COLO668 (cell line): ENCODE measurements around the gene COL2A1.

ENCODE experiments used
- DNase-seq: peaks from one replicate; lab custom pipeline; 2025; ENCODE audit not compliant: unreplicated experiment; lab: John Stamatoyannopoulos, UW

COL2A1 gene

DNA sequence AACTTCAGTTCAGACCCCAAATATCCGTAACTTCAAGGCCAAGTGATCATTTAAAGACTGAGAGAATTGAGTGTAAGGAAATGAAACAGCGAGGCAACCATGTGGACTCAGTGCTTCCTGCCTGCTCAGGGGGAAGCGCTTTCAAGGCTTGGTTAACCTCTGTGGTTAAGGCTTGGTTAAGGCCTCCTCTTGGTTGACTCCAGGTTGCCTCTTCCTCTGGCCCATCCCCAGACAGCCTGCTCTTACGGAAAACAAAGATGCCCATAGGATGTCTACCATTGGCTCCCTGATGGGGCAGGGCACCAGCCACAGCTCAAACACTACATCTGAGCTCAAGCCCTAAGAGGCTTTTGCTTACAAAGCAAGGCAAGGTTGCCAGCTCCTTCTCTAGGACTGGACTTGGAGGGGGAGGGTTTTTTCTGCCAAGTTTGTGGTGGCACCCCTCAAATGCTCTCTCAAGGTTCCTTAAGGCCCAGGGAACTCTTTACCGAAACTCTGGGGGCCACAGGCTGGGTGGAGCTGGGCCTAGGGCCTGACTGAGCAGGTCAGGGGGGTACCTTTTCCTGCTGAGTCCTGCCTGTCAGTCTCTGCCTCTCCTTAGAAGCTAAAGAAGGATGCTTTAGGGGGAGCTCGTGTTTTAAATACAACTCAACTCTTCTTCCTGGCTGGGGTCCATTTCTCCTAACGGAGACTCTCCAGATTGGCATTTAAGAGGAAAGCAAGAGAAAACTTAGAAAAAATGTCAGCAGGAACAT lies 13.7 kb downstream of the COL2A1 start:
- DNase-seq = no peak

DNA sequence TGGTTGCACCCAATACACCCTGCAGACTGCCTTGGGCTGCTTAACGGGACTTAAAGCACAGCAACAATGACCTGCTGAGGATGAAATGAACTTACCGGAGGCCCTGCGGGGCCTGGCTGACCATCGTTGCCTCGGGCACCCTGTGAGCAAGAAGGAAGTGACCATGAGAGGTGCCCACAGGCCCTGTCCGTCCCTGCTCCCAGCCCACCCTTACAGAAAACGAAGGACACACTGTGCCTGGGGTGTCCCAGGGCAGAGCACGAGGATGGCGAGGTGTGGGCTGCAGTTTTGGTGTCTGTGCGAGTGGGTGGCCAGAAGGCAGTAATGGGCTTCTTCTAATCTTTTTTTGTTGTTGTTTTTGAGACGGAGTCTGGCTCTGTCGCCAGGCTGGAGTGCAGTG lies 14.6 kb downstream of the COL2A1 start:
- no peak for DNase-seq

DNA sequence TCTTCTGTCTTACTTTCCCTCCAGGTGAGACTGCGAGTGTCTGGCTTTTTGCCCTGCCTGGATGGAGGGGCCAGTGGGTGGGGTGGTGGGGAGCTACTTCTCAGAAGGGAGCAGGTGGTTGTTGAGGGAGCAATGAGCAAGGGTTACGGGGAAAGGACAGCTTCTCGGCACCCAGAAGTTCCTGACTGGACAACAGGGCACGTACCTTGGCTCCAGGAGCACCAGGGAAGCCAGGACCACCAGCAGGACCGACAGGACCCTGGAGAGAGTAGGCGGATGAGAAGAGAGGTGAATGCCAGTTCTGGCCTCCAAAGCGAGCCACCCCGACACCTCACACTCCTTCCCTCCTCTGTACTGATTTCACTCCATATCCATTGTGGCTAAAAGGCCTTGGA lies 15.3 kb downstream of the COL2A1 start:
- no peak for DNase-seq

DNA sequence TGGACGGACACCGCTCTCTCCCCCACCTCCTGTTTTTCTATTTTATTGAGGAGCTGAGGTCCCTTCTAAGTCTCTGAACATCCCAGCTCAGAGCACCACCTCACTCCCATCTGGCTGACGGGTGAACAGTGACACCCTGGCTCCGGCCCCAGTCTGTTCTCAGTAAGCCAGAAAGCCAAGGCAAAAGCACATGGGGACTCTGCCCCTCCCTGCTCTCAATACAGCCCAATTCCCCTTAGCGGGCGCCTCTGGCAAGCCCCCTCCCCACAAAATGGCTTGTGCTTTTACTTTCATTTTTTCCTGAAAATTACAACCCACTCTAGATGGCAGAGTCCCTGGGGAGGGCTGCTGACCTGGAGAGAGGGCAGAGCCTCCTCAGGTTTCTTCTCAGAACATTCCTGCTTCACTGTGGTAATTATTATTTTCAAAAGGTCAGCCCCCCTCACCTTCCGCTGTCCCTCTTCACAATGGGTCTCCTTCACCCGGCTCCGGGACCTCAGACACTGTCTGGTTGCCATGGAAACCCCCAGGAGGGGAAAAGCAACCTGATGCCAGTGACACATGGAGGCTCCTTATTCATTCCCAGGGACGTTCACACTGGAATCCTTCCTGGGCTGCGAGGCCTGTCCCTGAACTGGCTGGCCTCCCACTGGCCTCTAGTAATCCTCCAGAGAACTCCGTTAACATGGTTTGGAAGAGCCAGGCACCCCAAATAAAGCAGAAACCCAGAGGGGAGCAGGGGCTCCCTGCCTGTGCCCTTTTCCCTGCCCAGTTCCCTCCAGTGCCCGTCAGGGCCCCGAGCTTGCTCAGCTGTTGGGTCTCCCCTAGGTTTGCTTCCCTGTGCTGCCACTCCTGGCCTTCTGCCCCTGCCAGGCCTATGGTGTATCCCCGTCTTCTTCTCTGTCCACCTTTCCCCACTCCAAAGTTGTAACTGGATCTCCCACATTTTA lies 15.9 kb downstream of the COL2A1 start:
- DNase-seq = no peak

DNA sequence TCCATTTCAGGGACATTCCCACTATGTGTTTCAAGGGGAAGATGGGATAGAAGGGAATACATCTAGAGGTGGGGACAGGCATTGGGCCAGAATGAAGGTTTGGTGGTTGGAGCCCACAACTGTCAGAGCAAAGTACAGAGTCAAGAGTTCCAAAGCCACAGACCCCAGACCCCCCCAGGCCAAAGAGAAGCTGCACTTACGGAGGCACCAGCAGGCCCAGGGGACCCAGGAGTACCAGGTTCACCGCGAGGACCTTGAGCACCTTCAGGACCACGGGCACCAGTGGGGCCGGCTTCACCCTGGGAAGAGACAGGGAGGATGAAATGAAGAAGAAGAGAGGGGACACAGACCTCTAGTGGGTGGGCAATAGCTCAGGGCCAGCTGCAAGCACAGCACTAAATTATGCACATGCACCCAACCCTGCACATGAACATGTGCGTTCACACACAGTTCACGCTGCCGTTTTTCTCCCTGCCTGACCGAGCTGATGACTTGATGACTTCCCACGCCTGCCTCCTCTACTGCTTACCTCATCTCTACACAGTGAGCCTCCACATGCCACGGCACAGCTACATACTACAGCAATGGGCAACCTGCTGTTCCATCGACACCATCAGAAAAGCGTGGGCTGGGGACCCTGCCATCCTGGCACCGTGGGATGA lies 16.7 kb downstream of the COL2A1 start:
- DNase-seq = no peak

DNA sequence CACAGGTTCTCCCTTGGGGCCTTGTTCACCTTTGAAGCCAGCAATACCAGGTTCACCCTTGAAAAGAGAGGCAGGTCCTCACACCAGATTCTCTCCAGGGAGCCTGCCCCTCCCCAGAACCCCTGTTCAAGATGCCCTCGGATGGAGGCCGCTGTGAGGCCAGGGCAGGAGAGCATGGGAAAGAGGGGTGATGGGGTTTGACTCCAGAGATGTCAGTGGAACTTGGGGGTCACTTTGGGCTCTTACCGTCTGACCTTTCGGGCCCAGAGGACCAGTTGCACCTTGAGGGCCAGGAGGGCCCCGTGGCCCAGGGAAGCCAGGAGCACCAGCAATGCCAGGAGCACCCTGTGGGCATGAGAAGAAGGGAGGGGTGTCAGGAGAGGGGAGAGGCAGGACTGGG lies 17.4 kb downstream of the COL2A1 start:
- no peak for DNase-seq

DNA sequence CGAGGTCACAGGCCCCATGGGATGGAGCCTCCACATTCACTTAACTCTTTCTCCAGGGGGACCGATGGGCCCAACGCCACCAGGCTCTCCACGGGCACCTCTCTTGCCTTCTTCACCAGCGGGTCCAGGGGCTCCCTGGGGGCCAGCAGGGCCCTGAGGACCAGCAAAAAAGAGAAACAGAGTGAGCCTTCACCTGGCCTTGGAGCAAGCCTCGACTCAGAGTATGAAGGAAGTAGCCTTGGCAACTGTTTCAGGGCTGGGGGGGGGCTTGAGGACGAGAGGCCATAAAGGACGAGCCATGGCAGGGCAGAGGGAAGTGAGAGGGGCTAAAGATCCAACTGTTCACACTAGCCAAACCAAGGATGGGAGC lies 18.0 kb downstream of the COL2A1 start:
- DNase-seq = no peak

DNA sequence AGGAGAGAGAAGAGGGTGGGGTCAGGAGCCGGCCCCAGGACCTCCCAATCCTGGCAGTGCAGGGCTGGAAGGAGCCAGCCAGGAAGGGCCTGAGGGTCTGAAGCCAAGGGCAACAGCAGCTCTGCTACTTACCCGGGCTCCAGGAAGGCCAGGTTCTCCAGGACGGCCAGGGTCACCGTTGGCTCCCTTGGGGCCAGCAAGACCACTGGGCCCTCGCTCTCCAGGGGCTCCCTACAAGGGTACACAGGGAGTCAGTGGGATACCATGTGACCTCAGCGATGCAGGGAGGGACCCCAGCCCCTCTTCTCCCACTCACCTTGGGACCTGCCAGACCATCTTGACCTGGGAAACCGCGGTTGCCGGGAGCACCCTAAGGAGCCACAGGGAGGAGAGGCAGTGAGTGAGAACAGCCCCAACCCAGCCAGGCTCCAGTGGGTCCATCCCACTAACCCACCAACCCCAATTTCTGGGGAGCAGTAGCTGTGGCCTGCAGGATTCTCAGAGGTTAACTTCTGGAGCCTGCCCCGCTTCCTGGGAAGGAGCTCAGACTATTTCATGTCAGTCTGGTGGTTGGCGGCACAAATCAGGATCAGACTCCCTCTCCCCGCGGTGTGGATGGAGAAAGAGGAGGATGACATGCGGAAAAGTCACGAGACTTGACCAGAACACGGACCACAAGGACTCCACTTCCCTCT lies 18.5 kb downstream of the COL2A1 start:
- no peak for DNase-seq

DNA sequence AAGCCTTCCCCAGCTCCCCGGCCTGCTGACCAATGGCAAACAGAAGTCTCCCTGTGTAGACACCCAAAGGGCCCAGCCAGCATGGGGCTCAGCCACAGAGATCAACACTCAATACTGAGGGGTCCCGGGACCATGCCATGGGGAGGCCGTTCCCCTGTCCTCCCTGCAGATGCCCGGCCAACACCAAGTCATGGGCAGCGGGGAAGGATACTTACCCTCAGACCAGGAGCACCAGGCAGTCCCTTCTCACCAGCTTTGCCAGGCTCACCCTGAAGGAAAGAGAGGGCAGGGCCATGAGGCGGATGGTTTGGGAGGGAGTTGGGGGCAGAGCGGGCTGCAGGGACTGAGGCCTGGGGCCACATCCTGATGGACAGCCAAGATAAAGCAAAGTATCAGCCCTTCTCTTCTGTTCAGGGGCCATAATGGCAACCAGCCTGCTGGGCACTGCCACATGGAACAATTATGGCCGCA lies 19.9 kb downstream of the COL2A1 start:
- DNase-seq = no peak

DNA sequence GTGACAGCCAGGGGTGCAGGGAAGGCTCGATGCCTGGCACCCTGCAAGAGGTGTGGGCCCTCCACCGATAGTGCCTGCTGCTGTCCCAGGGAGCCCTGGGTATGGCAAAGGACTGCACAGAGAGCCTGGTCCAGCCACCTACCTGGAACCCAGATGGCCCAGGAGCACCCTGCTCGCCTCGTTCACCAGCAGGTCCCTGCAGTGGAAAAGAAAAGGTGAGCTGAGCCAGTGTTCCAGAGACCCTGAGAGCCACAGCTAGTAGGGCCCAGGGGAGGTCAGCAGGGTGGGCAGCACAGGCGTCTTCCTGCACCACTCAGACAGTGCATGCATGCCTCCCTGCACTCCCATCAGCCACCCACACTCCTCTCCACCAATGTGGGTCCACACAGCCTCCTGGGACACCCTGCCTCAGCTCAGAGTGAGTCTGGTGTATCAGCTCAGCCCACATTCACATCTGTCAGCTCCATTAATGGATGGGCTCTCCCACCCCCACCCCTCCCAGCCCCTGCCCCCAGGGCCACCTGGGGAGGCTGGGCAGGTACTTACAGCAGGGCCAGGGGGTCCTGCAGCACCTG lies 20.6 kb downstream of the COL2A1 start:
- no peak for DNase-seq

DNA sequence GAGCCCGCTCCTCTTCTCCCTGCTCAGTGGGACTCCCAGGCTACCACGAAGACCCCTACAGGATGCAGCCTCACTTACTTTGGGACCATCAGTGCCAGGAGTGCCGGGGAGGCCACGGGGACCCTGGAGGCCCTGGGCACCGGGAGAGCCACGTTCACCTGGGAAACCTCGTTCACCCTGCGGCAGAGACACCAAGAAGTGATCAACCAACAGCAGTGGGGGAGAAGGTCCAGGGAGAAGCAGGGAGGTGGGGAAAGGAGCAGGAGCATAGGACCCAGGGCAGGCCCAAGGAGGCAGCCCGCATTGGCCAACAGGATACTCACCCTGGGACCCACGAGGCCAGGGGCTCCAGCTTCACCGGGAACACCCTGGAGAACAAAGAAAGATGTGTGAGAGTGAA lies 21.5 kb downstream of the COL2A1 start:
- DNase-seq = no peak

DNA sequence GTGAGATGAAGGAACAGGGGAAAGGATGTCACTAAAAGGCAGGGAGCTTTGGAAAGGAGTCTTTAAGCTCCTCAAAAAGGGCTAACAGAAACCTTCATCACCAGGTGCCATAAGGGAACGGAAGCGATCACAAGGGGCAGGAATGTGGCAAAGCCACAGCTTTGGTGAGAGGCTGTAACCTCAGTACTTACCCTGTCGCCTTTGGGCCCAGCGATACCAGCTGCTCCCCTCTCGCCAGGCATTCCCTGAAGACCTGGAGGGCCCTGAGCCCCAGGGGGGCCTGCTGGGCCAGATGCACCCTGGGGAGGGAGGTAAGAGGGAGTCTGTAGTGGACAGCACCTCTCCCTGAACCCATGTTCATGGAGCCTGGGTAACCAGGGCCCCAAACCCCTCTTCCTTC lies 22.0 kb downstream of the COL2A1 start:
- no peak for DNase-seq

DNA sequence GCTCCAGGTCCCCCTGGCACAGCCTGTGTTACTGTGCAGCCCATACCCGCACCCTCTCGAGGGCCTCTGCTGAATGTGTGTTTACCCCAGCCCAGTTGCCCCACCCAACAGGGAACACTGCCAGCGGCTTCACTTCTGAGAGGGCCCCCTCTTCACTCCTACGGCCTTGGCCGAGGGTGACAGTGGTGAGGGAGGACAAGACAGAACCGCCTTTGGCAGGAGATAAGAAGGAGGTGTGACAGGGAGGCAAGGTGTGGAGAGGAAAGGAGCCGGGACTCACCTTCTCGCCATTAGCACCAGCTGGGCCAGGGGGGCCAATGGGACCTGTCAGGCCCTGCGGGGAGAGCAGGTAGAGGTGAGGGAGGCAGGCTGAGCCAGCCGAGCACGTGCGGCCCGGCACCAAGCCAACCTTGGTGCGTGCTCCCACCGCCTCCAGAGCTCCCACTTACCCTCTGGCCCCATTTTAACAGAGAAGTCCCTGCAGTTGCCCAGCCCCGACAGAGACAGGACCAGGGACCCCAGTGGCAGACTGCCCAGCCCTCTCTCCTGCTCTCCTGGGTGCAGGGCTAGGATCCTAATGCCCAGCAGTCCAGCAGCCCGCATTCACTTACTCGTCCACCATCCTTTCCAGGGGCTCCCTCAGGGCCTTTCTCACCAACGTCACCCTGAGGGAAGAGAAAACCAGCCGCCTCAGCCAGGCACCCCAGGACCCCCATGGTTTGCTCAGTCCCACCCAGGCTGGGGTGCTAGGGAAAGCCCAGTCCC lies 22.6 kb downstream of the COL2A1 start:
- DNase-seq = no peak

DNA sequence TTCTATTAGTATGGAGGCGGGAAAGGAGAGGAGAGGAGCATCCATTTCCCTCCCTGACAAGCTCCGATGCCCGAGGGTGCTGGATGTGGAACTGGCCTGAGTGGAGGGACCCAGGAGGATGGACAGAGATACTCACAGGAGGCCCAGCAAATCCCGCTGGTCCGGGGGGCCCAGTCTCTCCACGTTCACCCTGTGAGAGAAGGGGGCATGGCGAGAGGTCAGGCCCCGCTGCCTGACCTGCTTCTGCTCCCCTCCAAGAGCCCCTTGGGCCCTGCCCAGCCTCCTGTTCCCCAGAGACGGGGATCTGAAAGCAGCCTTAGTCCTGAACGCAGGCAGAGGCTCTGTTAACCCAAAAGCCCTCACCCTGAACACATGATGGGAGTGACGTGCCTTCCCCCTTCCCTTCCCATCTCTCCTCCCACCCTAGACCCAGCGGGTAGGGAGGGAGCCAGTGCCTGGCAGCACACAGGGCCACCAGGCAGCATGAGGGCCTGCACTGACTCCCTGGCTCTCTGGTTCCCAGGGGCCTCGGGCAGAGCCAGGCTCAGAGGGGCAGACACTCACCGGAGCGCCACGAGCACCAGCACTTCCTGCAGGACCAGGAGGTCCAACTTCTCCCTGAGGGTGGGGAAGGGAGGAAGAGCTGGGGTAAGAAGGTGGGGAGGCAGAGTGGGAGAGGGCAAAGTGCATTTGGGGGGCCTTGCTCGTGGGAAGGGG lies 23.3 kb downstream of the COL2A1 start:
- DNase-seq = no peak

DNA sequence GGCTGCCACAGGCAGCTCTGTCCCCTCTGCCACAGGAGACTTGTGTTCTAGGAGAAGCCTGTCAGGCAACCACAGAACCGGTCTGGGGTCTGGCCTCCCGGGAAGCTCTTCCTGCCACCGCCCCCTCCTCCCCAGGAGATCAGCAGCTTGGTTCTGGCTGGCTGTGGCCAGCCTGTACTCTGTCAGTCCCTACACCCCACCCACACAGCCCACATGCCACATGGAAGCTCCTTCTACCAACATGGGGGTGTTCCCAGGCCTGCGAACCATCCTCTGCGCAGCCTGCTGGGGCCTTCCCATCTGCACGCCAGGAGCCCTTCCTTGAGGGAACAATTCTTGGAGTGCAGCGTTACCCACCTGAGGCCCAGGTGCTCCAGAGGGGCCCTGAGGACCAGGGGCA lies 24.1 kb downstream of the COL2A1 start:
- DNase-seq = no peak

DNA sequence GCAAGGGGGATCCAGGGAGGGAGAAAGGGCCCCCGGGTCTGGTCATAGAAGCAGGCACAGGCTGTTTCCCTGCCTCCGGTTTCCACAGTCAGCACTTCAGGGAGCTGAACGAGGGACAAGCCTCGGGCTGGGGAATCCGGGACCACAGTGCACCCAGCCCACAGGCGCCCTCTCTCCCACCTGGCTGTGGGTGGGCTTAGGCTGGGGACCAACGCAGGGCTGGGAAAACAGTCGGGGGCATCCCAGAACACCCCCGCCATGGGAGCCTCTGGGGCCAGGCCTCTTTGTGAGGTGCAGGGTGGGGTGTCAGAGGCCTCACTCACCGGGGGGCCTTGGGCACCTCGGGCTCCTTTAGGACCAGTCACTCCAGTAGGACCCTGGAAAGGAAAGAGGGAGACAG lies 24.6 kb downstream of the COL2A1 start:
- no peak for DNase-seq

DNA sequence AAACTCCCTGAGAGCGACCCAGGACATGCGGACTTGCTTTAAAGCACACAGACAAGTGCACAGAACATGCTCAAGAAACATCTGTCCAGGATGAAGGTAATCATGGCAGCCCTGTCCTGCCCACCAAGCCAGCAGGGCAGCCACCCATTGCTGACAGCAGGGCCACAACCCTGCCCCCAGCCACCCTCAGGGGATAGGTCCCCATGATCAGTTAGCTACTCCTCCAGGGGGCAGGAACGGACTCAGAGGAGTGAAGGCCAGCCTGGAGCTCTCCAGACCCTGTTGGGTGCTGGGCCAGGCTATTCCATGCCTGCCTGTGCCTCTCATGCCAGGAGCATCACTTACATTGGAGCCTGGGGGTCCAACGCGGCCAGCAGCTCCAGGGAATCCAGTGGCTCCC lies 25.1 kb downstream of the COL2A1 start:
- DNase-seq = no peak

DNA sequence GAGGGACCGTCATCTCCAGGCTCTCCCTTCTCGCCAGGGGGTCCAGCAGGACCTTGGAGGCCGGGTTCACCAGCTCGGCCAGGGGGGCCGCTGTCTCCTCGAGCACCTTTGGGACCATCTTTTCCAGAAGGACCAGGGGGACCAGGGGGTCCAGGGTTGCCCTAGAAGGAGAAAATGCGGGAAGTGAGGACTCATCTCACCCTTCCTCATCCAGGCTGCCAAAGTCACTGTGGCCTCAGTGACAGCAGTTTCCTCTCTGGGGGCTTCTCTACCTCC lies 25.7 kb downstream of the COL2A1 start:
- DNase-seq = no peak

DNA sequence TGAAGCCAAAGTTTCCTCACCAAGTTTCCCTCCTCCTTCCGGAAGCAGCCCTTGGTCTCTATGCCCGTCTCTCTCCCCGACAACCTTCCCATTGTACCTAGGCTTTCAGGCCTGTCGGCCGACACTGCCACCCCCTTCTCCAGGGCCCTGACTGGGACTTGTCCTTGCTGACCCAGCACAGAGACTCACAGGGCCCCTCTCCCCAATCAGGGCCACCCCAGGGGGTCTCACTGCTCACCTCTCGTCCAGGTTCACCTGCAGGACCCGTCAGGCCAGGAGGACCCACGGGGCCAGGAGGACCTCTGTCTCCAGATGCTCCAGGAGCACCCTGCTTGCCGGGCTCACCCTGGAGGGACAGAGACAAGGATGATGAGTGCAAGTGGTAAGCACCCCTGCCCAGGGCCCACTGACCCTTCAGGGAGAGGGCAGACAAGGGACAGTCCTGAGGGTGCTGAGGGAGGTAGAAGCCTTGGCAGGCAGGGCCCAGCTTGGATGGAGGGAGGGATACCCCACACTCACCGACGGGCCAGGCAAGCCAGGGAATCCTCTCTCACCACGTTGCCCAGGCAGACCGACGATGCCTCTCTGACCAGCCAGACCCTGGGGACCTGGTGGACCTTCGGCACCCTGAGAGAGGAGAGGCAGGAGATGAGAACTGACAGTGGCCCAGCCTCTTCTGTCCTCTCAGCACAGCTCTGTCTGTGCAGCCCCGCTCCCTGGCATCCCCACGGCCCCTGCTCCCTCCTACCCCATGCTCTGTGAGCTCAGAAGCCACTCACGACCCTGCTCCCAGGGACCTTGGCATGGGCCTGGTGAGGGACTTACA lies 26.3 kb downstream of the COL2A1 start:
- no peak for DNase-seq
